HT1080 (cell line): ENCODE results near the gene ZP1. TPM values are rescaled to one million over a fixed set of nuclear protein-coding genes. Genes with fewer than 3 reads are reported as not detected.

Experiments used
- DNase-seq: peaks from one replicate; pipeline ENCODE4 v3.0.0-alpha.2; 2015; ENCODE audit warnings: low read depth
- total RNA-seq: library from RNA; depleted of rRNA; stranded (reverse); fragments of >200 nt; shearing (Covaris generic); gene quantifications from 2 replicates; pipeline ENCODE4 v1.2.3, GENCODE V29; 2014

ZP1 gene
- total RNA-seq, 1 experiment from 2014 or later = 1.7 TPM

- no peak for DNase-seq
Observed at GRCh38 chr11:60858236-60858635, 9.1 kb upstream of the ZP1 start.

- DNase-seq = no peak
Observed at GRCh38 chr11:60858731-60859464, 8.4 kb upstream of the ZP1 start.

- DNase-seq = no peak
Observed at GRCh38 chr11:60859616-60860250, 7.6 kb upstream of the ZP1 start.

GRCh38 chr11:60860943-60861342 is 6.4 kb upstream of the ZP1 start:
- DNase-seq = no peak

- no peak for DNase-seq
Observed at GRCh38 chr11:60862171-60862570, 5.2 kb upstream of the ZP1 start.

GRCh38 chr11:60863550-60864521 is 3.5 kb upstream of the ZP1 start:
- DNase-seq = no peak

- no peak for DNase-seq
Observed at GRCh38 chr11:60864856-60865513, 2.4 kb upstream of the ZP1 start.

- DNase-seq = no peak
Observed at GRCh38 chr11:60867871-60868681, 734 bp downstream of the ZP1 start.

GRCh38 chr11:60868682-60869450 is 1.5 kb downstream of the ZP1 start:
- no peak for DNase-seq

- DNase-seq = no peak
Observed at GRCh38 chr11:60869451-60869825, 2.1 kb downstream of the ZP1 start.

GRCh38 chr11:60870276-60870675 is 2.9 kb downstream of the ZP1 start:
- DNase-seq = no peak

- DNase-seq = no peak
Observed at GRCh38 chr11:60870733-60871377, 3.5 kb downstream of the ZP1 start.

GRCh38 chr11:60871378-60872061 is 4.2 kb downstream of the ZP1 start:
- no peak for DNase-seq

GRCh38 chr11:60872124-60872960 is 5.0 kb downstream of the ZP1 start:
- DNase-seq = peak; percentile 58

GRCh38 chr11:60872961-60873524 is 5.7 kb downstream of the ZP1 start:
- peak; percentile 95 for DNase-seq

GRCh38 chr11:60873533-60873932 is 6.2 kb downstream of the ZP1 start:
- no peak for DNase-seq
